HCT116 (cell line): Measurements from ENCODE around the gene MSI2. TPM values are rescaled to one million over a fixed set of nuclear protein-coding genes. Genes with fewer than 3 reads are reported as not detected.

ENCODE experiments used
- ATAC-seq: fragments of 200-7000 bp; cut with Tn5 transposase; 2 replicates; pipeline ENCODE4 v1.9.1; 2020; ENCODE audit warnings: mild to moderate bottlenecking, moderate library complexity
- BruUV-seq: library from RNA; stranded (reverse); fragments of 400-500 nt; replicated peaks from 2 replicates; lab custom pipeline; 2021; lab: Mats Ljungman, UMichigan
- CTCF ChIA-PET: fragments of 300-600 bp; sonication (Branson Sonifier 250); formaldehyde crosslinking; loops from one replicate; lab custom pipeline; 2021; ENCODE audit warnings: antibody characterized with exemption; lab: Charles Lee
- POLR2A ChIA-PET: fragments of 300-600, 350-600 bp; sonication (Branson Sonifier 250); formaldehyde crosslinking; loops from one replicate; lab custom pipeline; 2021; ENCODE audit warnings: antibody characterized with exemption; lab: Charles Lee
- RAD21 ChIA-PET, 2 experiments: fragments of 300-600 bp; sonication (Branson Sonifier 250); formaldehyde crosslinking; loops; one replicate each; lab custom pipeline; 2023; ENCODE audit warnings: low total read pairs in 2 of 2; ENCODE audit not compliant: uncharacterized antibody in 2 of 2, unreplicated experiment in 2 of 2, low non-redundant PET in 1 of 2; lab: Charles Lee
- DNase-seq: peaks from one replicate; pipeline ENCODE4 v3.0.0-alpha.2; 2010; ENCODE audit warnings: low read depth, low spot score
- H2AFZ ChIP-seq: fragments of 200-600 bp; shearing (Covaris generic), sonication (generic); 2 replicates; pipeline ENCODE4 v1.6.1; 2017; ENCODE audit warnings: low read depth, mixed run types, mixed read lengths, antibody characterized with exemption, low read length; ENCODE audit not compliant: poor library complexity, severe bottlenecking
- H3K27ac ChIP-seq: 2 replicates; pipeline ENCODE4 v1.5.1; 2012; ENCODE audit warnings: low read depth, low read length
- H3K27me3 ChIP-seq: fragments of 200-600 bp; sonication (generic); 2 replicates; pipeline ENCODE4 v1.6.1; 2016; ENCODE audit warnings: mixed run types, low read length, mixed read lengths; ENCODE audit not compliant: insufficient read depth
- H3K36me3 ChIP-seq, 2 experiments: fragments of 200-500 bp in 1 of 2; fragments of 200-600 bp in 1 of 2; sonication (Bioruptor generic) in 1 of 2; sonication (generic) in 1 of 2; 2 replicates each; pipeline versions ENCODE4 v1.5.1 to v1.6.1; 2014 to 2016; ENCODE audit warnings: low read length in 2 of 2, inconsistent platforms in 1 of 2, mixed read lengths in 1 of 2, mixed run types in 1 of 2; ENCODE audit not compliant: insufficient read depth in 2 of 2, control insufficient read depth in 1 of 2
- H3K4me1 ChIP-seq, 2 experiments: fragments of 200-600 bp in 1 of 2; sonication (generic) in 1 of 2; 2 replicates each; pipeline versions ENCODE4 v1.5.1 to v1.6.1; 2012 to 2017; ENCODE audit warnings: low read length in 2 of 2, inconsistent platforms in 1 of 2, mild to moderate bottlenecking in 1 of 2, mixed read lengths in 1 of 2, mixed run types in 1 of 2, moderate library complexity in 1 of 2; ENCODE audit not compliant: insufficient read depth in 2 of 2, control insufficient read depth in 1 of 2
- H3K4me2 ChIP-seq: fragments of 200-600 bp; sonication (generic); 2 replicates; pipeline ENCODE4 v1.6.1; 2017; ENCODE audit warnings: mixed run types, low read length, mixed read lengths
- H3K4me3 ChIP-seq, 2 experiments: fragments of 200-600 bp in 1 of 2; sonication (generic) in 1 of 2; replicated peaks in 1 of 2; 2 replicates each; pipeline ENCODE4 v1.5.1; 2011 to 2016; ENCODE audit warnings: low read length in 2 of 2, control low read depth in 1 of 2, low read depth in 1 of 2, mild to moderate bottlenecking in 1 of 2, mixed read lengths in 1 of 2, mixed run types in 1 of 2
- H3K79me2 ChIP-seq: fragments of 200-600 bp; sonication (generic); 2 replicates; pipeline ENCODE4 v1.6.1; 2017; ENCODE audit warnings: mild to moderate bottlenecking, mixed run types, low read length, moderate library complexity, mixed read lengths; ENCODE audit not compliant: insufficient read depth
- H3K9ac ChIP-seq: fragments of 200-600 bp; sonication (generic); 2 replicates; pipeline ENCODE4 v1.6.1; 2016; ENCODE audit warnings: low read length, mixed read lengths
- H3K9me2 ChIP-seq: fragments of 200-600 bp; sonication (generic), shearing (Covaris generic); 2 replicates; pipeline ENCODE4 v1.6.1; 2017; ENCODE audit warnings: mixed run types, mild to moderate bottlenecking, moderate library complexity; ENCODE audit not compliant: insufficient read depth
- H3K9me3 ChIP-seq, 2 experiments: fragments of 200-500 bp in 1 of 2; fragments of 200-600 bp in 1 of 2; sonication (Bioruptor generic) in 1 of 2; sonication (generic) in 1 of 2; 2 replicates each; pipeline ENCODE4 v1.6.1; 2014 to 2017; ENCODE audit warnings: low read length in 2 of 2, mixed read lengths in 2 of 2, inconsistent platforms in 1 of 2, low read depth in 1 of 2, mild to moderate bottlenecking in 1 of 2, mixed run types in 1 of 2, moderate library complexity in 1 of 2; ENCODE audit not compliant: control insufficient read depth in 1 of 2, insufficient read depth in 1 of 2
- H4K20me1 ChIP-seq: fragments of 200-600 bp; sonication (generic), shearing (Covaris generic); 2 replicates; pipeline ENCODE4 v1.6.1; 2017; ENCODE audit warnings: mixed run types, mild to moderate bottlenecking, moderate library complexity; ENCODE audit not compliant: insufficient read depth
- CBX3 ChIP-seq: IDR thresholded peaks from 2 replicates; pipeline ENCODE4 v1.6.1; 2012; ENCODE audit warnings: low read depth
- CEBPB ChIP-seq: IDR thresholded peaks from 2 replicates; pipeline ENCODE4 v1.6.1; 2012; ENCODE audit warnings: low read depth
- ELF1 ChIP-seq: IDR thresholded peaks from 2 replicates; pipeline ENCODE4 v1.6.1; 2012; ENCODE audit warnings: low read depth, borderline replicate concordance
- EZH2 ChIP-seq: fragments of 200-600 bp; sonication (generic); IDR thresholded peaks from 2 replicates; pipeline ENCODE4 v1.6.1; 2017; ENCODE audit warnings: antibody characterized with exemption, mixed run types
- FOSL1 ChIP-seq: IDR thresholded peaks from 2 replicates; pipeline ENCODE4 v1.6.1; 2012; ENCODE audit warnings: low read depth
- POLR2A ChIP-seq: IDR thresholded peaks from 2 replicates; pipeline ENCODE4 v1.7.0; 2011; ENCODE audit warnings: borderline replicate concordance; ENCODE audit not compliant: insufficient read depth, insufficient read length; ENCODE audit errors: extremely low read depth
- RAD21 ChIP-seq: IDR thresholded peaks from 2 replicates; pipeline ENCODE4 v1.6.1; 2012; ENCODE audit warnings: low read depth, mild to moderate bottlenecking
- ZNF274 ChIP-seq: fragments of 200-500 bp; sonication (Bioruptor generic); IDR thresholded peaks from 2 replicates; pipeline ENCODE4 v1.6.1; 2014; ENCODE audit warnings: mild to moderate bottlenecking, low read depth, low read length, inconsistent platforms
- intact Hi-C: fragments of 100-400 bp; cut with micrococcal nuclease; formaldehyde crosslinking; loops from 2 replicates; pipeline ENCODE4 v1.10.0; 2022
- total RNA-seq: library from RNA; stranded (reverse); gene quantifications from one replicate; pipeline ENCODE4 v1.2.1, GENCODE V29; 2021; ENCODE audit not compliant: unreplicated experiment
- TF ChIP-seq, protein P1 (sequence below), 3 experiments: fragments of 200-600 bp in 1 of 3; sonication (generic) in 1 of 3; IDR thresholded peaks in 2 of 3; conservative IDR thresholded peaks in 1 of 3; 2 replicates each; pipeline ENCODE4 v1.5.1; 2012 to 2017; ENCODE audit warnings: low read depth in 2 of 3, low read length in 2 of 3, antibody characterized with exemption in 1 of 3, borderline replicate concordance in 1 of 3, control low read depth in 1 of 3, mild to moderate bottlenecking in 1 of 3, mixed read lengths in 1 of 3, mixed run types in 1 of 3, moderate library complexity in 1 of 3; ENCODE audit not compliant: insufficient read depth in 1 of 3
- TF ChIP-seq, protein P2 (sequence below): IDR thresholded peaks from 2 replicates; pipeline ENCODE4 v1.6.1; 2012; ENCODE audit warnings: low read depth

MSI2 gene
- total RNA-seq, 1 experiment from 2014 or later = 137 TPM

DNA sequence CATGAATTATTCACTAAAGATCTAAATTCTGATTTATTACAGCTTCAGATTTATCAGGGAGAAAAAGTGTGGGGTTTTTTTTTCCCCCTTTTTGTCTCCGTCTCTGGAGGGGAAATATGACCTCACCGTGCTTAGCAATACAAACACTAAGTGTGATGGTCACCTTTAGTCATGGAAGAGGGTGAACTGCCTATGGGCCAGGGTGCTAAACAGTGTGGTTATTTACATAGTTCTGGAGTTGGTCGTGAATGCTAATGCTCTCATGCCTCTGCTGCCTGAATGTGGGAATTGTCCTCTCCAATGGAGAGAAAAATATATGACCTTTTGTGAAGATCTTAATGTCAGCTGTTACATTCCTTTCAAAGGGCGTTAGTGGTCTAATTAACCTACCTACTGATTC is 44.8 kb upstream of the MSI2 start (continued):
- TF ChIP-seq, protein P1, sequence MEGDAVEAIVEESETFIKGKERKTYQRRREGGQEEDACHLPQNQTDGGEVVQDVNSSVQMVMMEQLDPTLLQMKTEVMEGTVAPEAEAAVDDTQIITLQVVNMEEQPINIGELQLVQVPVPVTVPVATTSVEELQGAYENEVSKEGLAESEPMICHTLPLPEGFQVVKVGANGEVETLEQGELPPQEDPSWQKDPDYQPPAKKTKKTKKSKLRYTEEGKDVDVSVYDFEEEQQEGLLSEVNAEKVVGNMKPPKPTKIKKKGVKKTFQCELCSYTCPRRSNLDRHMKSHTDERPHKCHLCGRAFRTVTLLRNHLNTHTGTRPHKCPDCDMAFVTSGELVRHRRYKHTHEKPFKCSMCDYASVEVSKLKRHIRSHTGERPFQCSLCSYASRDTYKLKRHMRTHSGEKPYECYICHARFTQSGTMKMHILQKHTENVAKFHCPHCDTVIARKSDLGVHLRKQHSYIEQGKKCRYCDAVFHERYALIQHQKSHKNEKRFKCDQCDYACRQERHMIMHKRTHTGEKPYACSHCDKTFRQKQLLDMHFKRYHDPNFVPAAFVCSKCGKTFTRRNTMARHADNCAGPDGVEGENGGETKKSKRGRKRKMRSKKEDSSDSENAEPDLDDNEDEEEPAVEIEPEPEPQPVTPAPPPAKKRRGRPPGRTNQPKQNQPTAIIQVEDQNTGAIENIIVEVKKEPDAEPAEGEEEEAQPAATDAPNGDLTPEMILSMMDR (IDR thresholded peaks at IDR 0.05 in 2 of 3, conservative IDR thresholded peaks at IDR 0.05 in 1 of 3; ENCODE audit: borderline replicate concordance in 1 of 3, insufficient read depth in 1 of 3, low read depth in 2 of 3, low read length in 2 of 3) = no peak
- no peak for TF ChIP-seq ELF1

DNA sequence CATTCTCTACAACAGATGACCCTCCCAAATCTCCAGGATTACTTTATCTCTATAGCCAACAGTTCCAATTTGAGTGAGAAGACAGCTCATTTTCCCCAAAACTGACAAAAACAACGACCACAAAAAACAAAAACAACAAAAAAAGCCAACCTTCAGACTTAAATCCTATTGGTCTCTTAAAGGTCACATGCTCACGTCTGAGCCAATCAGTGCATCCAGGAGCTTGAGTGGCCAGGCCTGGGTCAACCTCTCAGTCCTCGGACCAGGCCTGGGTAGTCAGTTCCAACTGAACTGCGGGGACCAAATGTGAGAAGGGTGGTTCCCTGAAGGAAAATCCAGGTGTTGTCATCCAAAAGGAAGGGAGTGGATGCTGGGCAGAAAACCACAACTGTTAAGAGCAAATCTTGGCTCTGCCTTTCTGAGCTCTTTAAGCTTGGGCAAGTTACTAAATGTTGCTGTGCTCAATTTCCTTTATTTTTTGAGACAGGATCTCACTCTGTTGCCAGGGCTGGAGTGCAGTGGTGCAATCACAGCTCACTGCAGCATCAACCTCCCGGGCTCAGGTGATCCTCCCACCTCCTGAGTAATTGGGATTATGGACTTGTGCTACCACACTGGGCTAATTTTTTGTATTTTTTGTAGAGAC is 43.0 kb upstream of the MSI2 start:
- ChIA-PET POLR2A (no interaction called here), RAD21 (no interaction called here)

More for the DNA sequence above, 43.0 kb upstream of the MSI2 start:
- BruUV-seq = no TSS peak
- H3K79me2 ChIP-seq = no peaks in the 10 kb centered on the region
- H3K4me1 ChIP-seq = peaks cover 7 to 34% of the 10 kb centered on the region in 2 experiments
- no peak overlapping the region for H2AFZ ChIP-seq
- no peak overlapping the region for H3K4me2 ChIP-seq
- H3K27ac ChIP-seq = no peak overlapping the region
- TF ChIP-seq, protein P2, sequence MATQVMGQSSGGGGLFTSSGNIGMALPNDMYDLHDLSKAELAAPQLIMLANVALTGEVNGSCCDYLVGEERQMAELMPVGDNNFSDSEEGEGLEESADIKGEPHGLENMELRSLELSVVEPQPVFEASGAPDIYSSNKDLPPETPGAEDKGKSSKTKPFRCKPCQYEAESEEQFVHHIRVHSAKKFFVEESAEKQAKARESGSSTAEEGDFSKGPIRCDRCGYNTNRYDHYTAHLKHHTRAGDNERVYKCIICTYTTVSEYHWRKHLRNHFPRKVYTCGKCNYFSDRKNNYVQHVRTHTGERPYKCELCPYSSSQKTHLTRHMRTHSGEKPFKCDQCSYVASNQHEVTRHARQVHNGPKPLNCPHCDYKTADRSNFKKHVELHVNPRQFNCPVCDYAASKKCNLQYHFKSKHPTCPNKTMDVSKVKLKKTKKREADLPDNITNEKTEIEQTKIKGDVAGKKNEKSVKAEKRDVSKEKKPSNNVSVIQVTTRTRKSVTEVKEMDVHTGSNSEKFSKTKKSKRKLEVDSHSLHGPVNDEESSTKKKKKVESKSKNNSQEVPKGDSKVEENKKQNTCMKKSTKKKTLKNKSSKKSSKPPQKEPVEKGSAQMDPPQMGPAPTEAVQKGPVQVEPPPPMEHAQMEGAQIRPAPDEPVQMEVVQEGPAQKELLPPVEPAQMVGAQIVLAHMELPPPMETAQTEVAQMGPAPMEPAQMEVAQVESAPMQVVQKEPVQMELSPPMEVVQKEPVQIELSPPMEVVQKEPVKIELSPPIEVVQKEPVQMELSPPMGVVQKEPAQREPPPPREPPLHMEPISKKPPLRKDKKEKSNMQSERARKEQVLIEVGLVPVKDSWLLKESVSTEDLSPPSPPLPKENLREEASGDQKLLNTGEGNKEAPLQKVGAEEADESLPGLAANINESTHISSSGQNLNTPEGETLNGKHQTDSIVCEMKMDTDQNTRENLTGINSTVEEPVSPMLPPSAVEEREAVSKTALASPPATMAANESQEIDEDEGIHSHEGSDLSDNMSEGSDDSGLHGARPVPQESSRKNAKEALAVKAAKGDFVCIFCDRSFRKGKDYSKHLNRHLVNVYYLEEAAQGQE = no peak
- TF ChIP-seq CEBPB (no peak), ZNF274 (no peak), CBX3 (no peak), EZH2 (no peak), FOSL1 (no peak), RAD21 (no peak), POLR2A (no peak)
- TF ChIP-seq, protein P1 (IDR thresholded peaks at IDR 0.05 in 2 of 3, conservative IDR thresholded peaks at IDR 0.05 in 1 of 3; ENCODE audit: borderline replicate concordance in 1 of 3, insufficient read depth in 1 of 3, low read depth in 2 of 3, low read length in 2 of 3) = no peak
- H3K36me3 ChIP-seq = no peaks in the 10 kb centered on the region
- H3K9me2 ChIP-seq = no peaks in the 10 kb centered on the region
- no peaks in the 10 kb centered on the region for H3K9me3 ChIP-seq
- CTCF ChIA-PET = no interaction called here
- H3K4me3 ChIP-seq = no peak overlapping the region
- no peaks in the 10 kb centered on the region for H3K27me3 ChIP-seq
- intact Hi-C loops = no loop called here
- no peak for DNase-seq
- H4K20me1 ChIP-seq = no peaks in the 10 kb centered on the region
- ATAC-seq = no peak
- no peak overlapping the region for H3K9ac ChIP-seq
